NCI-H146 treated with DMSO at 0.1 percent for 48 hours (cell line): ENCODE results near the gene TRIP6.

Experiments used
- DNase-seq: peaks from one replicate; lab custom pipeline; 2025; ENCODE audit not compliant: unreplicated experiment; lab: John Stamatoyannopoulos, UW

TRIP6 gene

DNA sequence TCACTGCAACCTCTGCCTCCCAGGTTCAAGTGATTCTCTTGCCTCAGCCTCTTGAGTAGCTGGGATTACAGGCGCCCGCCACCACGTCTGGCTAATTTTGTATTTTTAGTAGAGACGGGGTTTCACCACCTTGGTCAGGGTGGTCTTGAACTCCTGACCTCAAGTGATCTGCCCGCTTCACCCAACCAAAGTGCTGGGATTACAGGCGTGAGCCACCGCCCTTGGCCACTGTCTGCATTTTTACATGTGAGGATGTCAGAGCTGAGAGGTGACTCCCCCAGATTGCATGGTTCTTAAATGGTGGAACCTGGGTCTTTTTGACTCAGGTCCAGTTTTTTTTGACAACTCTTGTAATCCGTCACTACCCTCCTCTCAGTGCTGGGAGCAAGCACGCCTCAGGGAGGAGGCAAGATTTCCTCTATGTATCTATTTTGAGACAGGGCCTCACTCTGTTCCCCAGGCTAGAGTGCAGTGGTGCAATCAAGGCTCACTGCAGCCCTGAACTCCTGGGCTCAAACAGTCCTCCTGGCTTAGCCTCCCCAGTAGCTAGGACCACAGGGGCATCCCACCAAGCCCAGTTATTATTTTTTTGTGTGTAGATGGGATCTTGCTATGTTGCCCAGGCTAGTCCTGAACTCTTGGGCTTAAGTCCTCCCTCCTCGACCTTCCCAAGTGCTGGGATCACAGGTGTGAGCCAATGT lies 6.6 kb downstream of the TRIP6 start:
- no peak for DNase-seq

DNA sequence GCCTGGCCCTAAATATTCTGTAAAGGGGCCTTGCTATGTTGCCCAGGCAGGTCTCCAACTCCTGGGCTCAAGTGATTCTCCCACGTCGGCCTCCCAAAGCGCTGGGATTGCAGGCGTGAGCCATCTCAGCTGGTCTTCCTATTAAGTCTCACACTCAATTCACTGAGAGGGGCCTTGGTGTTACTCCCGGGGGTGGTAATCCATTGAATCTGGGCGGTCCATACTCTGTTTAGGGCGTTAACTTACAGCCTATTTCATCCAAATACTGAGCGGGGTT lies 7.1 kb downstream of the TRIP6 start:
- DNase-seq = no peak

DNA sequence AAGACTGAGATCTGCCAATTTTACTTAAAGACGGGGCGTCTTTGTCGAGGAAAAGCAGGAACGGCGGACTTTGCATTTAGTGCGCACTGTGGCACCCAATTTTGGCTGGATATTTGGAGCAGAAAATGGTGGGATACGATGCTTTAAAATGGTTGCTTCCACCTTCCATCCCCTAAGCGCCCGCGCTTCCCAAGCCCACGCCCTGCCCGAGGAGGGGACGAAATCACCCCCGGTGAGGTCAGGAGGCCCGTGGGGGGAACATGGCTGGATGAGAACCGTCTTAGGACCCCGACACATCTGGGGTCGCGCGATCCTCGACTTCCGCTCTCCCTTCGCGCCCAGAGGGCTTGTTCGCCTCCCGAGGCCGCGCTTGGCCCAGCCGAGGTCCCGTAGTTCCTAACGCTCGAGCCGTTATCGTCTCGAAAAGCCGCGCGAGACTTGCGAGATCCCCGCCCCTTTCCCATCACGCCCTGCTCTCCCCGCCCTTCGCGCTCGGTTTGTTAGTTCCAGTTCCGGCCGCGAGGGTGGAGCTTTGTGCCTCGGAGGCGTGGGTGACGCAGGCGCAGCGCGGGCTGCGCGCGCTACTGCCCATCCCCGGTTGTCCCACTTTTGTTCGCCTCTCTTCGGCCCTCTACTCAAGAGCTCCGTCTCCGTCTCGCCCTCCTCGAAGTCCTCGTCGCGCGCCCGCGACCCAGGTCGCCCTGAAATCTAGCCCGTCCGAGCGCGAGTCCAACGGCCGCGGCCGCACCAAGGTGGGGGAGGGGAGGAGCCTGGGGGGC lies 7.6 kb downstream of the TRIP6 start, which contains the start of gene SRRT:
TSS of gene SRRT (plus strand) at position 527 of the 779 bp plus-strand sequence. CDS start 488 bp downstream, outside the sequence.
- peak; percentile 92 for DNase-seq

DNA sequence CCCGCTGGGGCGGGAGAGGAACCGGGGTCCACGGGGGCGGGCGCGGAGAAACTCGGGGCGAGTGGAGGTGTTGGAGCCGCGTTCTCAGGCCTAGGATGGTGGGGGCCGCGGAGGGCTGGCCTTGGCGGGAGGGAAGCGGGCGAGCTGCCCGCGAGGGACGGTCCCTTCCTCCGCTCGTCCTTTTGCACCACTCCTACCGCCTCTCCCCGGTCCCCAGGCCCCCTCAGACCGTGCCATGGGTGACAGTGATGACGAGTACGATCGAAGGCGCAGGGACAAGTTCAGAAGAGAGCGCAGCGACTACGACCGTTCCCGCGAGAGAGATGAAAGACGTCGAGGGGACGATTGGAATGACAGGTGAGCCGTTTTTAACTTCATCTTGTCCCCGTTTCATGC lies 8.2 kb downstream of the TRIP6 start:
- no peak for DNase-seq

DNA sequence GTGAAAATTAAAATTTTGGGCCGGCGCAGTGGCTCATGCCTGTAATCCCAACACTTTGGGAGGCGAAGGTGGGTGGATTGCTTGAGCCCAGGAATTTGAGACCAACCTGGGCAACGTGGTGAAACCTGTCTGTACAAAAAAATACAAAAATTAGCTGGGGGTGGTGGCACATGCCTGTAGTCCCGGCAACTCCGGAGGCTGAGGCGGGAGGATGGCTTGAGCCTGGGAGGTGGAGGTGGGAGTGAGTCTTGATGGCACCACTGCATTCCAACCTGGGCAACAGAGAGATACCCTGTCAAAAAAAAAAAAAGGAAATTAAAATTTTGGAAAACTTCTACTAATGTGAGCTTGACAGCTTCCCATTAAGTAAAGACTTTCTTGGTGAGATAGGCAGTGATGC lies 10.8 kb downstream of the TRIP6 start:
- DNase-seq = no peak

DNA sequence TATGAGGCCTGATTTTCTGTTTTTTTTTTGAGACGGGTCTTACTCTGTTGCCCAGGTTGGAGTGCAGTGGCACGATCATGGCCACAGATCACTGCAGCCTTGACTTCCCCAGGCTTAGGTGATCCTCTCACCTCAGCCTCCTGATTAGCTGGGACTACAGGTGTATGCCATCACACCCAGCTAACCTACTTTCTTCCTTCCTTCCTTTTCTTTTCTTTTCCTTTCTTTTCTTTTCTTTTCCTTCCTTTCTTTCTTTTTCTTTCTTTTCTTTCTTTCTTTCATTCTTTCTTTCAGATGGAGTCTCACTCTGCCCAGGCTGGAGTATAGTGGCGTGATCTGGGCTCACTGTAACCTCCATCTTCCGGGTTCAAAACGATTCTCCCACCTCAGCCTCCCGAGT lies 11.5 kb downstream of the TRIP6 start:
- no peak for DNase-seq

DNA sequence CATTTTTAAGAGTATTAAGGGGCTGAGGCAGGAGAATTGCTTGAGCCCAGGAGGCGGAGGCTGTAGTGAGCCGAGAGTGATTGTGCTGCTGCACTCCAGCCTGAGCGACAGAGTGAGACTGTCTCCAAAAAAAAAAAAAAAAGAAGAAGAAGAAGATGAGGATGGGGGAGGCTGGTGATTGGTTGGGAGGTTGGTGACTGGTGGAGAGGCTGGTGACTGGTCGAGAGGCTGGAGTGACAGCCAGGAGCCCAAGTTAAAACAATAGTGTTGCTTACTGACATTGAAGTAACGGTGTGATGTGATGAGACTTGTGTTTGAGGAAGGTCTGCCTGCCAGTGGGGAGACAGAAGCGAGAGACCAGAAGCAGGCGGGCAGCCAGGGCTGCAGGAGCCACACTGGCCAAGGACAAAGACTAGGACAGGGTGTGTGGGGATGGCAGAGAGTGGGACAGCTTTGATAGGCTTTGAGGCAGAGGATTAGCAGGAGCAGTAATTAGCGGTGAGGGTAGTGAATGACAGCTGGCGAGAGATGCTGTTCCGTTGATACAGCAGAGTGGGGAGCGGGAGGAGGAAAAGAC lies 12.6 kb downstream of the TRIP6 start:
- DNase-seq = no peak

DNA sequence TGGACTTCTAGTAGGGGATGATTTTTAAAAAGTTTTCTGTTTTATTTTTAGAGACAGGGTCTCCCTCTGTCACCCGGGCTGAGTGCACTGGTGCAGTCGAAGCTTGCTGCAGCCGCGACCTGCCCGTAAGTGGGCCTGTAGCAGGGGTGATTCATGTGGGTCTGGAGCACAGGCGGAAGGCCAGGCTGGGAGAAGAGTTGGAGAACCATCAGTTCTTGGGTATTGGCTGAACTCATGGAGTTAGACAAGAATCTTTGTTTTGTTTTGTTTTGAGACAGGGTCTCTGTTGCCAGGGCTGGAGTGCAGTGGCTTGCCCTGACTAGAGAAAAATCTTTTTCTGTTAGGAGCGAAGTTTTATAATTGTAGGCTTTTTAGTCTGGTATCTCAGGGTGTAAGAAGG lies 13.5 kb downstream of the TRIP6 start:
- no peak for DNase-seq

DNA sequence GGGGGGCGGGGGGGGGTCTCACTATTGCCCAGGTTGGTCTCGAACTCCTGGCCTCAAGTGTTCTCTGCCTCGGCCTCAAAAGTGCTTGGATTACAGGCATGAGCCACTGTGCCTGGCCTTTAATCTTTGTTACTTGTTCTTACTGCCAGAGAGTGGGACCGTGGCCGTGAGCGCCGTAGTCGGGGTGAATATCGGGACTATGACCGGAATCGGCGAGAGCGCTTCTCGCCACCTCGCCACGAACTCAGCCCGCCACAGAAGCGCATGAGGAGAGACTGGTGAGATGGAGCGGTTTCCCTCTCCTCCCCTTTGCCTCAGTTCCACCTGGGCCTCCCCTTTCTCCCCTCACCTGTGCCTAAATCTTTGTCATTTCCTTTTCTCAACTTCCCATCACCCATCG lies 13.9 kb downstream of the TRIP6 start:
- no peak for DNase-seq

DNA sequence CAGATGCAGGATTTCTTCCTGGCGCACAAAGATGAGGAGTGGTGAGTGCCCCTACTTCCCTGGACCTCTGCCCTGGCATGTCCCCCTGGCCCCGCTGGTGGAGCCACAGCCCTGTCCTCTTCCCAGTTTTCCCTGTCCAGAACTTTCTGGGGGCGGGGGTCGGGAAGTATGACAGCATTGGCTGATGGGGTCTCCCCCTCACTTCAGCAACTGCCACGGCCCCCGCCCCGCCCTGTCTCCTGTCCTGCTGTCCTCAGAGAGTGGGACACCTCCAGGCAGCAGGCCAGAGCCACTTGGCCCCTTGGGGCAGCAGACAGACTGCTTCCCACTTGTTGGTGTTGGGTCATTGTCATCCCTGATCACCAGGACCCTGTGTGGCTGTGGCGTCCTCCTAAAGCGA lies 15.0 kb downstream of the TRIP6 start:
- no peak for DNase-seq

DNA sequence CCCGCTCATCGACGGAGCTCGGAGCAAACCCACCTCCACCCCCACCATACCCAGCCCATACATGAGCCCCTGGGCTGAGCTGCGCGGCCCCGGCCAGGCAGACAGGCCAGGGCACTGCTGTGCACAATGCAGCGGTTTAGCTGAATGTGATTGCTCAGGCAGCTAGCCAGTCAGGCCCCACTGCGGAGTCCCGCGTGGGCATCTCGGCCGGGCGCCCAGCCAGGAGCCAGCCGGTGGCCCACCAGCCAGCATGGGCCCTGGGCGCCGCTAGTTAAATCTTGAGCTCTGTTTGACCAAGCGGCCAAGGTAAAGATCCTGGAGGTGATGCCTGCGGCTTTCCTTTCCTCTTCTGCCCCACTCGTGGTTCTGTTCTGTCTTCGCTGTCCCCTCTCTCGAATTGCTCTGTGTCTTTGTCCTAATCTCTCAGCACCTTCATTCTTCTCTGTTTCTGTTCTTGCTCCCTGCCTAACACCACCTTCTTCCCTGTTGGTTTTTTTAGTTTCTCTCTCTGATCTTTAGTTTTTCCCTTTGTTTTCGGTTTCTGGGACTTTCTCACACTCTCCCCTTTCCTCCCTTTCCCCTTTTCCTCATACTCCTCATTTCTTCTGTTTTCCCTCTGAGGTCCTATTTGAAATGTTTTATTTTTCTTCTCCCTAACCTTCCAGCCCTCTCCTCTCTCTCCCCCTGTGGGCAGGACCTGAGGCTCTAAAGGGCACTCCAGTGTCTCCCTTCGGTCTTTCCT lies 15.8 kb downstream of the TRIP6 start:
- no peak for DNase-seq

DNA sequence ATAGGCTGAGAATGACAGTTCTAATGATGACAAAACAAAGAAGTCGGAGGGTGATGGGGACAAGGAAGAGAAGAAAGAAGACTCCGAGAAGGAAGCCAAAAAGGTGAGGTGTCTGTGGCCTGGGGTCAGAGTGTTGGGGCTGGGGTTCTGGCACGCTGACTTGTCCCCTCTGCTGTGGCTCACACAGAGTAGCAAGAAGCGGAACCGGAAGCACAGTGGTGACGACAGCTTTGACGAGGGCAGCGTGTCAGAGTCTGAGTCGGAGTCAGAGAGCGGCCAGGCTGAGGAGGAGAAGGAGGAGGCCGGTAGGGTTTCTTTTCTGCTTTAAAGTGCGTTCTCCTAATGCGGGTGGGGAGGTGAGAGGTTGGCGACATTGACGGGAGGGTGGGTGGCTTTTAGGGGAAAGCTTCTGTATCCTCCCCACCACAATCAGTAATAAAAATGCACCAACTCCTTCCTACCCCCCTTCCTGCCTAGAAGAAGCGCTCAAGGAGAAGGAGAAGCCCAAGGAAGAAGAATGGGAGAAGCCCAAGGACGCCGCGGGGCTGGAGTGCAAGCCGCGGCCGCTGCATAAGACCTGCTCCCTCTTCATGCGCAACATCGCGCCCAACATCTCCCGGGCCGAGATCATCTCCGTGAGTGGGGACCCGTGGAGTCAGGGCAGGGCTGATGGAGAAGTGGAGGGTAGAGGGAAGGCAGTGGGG lies 17.7 kb downstream of the TRIP6 start:
- DNase-seq = no peak

DNA sequence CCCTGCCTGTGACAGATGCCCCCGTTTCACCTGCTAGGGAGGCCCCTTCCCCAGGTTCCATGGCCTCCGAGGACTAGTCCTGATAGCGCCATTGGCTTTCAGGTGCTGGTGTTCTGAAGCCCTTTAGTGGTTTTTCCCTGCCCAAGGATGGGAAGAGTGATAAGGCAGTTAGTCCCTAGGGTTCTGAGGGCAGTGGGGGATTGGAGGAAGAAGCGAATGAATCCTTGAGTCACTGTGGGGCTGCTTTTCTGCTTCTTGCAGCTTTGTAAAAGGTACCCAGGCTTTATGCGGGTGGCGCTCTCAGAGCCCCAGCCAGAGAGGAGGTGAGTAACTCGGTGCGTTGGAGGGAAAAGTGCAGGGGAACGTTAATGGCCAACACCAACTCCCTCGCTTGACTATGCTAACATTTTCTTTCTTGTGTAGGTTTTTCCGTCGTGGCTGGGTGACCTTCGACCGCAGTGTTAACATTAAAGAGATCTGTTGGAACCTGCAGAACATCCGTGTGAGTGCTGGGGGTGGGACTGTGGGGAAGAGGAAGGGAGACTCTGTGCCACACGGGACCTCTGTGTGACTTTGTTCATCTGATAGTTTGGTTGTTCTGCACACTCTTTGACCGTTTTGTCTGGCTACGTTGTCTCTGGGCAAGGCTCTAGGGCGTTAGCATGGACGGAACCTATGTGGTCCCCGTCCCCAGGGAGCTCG lies 18.4 kb downstream of the TRIP6 start:
- DNase-seq = no peak

DNA sequence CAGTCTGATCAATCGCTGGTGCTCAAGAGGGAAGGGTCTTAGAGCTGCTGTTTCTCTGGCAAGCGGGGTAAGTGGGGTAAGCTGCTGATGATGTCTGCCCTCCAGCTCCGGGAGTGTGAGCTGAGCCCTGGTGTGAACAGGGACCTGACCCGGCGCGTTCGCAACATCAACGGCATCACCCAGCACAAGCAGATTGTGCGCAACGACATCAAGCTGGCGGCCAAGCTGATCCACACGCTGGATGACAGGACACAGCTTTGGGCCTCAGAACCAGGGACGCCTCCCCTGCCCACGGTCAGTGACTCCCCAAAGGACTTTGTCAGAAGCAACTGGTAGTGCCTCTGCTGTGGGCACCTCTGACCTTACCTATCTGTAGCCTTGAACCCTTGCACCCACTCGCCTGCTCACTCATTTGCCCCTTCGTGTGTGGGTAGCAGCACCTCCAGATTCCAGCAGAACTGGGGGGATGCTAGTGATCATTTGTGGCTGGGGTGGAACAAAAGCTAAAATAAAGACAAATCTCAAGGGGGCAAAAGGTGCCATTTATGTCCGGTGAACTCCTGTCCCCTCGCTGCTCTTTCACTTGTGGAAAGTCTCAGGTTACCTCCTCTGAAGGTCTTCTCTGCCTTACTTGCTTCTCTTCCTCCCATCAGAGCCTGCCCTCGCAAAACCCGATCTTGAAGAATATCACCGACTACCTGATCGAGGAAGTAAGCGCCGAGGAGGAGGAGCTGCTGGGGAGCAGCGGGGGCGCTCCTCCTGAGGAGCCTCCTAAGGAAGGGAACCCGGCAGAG lies 19.2 kb downstream of the TRIP6 start:
- DNase-seq = no peak

DNA sequence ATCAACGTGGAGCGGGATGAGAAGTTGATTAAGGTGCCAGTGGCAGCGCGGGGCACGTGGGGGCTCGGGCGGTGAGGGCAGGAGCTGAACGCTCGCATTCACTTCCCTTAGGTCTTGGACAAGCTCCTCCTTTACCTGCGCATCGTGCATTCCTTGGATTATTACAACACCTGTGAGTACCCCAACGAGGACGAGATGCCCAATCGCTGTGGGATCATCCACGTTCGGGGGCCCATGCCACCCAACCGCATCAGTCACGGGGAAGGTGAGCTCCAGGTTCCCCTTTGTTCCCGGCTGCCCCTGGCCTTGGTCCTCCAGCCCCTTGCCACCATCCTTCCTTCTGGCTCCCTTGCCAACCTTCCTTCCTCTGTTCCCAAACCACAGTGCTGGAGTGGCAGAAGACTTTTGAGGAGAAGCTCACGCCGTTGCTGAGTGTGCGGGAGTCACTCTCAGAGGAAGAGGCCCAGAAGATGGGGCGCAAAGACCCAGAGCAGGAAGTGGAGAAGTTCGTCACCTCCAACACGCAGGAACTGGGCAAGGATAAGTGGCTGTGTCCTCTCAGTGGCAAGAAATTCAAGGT lies 19.8 kb downstream of the TRIP6 start:
- no peak for DNase-seq

DNA sequence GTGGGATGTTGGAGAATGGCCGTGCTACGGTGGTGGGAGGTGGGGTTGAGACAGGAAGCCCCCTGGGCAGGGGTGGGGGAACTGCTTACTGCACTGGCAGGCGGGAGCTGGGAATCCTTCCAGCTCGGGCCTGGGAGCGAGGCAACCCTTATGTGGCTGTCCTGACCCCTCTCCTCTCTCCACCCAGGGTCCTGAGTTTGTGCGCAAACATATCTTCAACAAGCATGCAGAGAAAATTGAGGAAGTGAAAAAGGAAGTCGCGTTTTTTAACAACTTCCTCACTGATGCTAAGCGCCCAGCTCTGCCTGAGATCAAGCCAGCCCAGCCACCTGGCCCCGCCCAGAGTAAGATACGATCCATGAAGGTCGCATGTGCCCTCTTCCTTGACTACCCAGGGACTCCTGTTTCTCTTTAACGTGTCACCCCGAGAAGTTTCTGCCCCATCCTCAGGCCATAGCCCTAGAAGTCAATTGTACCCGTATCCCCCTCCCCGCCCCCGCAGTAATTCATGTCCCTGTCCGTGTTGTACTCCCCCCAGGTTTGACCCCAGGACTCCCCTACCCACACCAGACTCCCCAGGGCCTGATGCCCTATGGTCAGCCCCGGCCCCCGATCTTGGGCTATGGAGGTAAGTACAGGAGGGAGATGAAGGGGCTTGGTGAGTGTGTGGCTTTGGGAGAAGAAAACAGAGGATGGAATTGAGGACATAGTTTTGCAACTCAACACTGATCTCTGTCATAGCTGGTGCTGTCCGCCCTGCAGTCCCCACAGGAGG lies 20.5 kb downstream of the TRIP6 start:
- no peak for DNase-seq

DNA sequence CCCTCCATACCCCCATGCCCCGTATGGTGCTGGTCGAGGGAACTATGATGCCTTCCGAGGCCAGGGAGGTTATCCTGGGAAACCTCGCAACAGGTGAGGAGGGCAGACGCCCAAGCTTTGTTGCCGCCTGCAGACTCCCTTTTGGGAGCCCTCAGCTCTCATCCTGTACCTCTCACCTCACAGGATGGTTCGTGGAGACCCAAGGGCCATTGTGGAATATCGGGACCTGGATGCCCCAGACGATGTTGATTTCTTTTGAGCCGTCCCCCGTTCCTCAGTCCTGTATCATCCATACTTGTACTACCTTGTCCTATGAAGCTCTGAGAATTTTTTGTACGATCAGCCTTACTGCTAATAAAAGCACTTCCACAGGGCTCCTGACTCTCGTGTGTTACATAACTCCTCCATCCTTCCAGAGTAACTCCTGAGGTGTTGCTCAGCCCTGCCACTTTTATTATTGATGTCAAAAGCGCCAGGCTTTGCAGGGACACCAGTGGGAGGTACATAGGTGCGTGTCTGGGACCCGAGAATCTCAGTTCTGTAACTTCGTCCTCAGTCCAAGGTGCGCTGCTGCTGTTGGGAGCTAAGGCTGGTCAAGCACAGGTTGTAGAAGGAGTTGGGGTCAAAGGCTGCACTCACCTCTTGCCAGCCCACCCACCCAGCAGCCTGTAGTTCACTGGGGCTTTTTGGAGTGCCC lies 21.3 kb downstream of the TRIP6 start:
- no peak for DNase-seq
